Ectodermal cell (in vitro differentiated cells): Measurements from ENCODE around the gene RAB11FIP3.

Experiments used
- H3K27ac ChIP-seq: 2 replicates; pipeline ENCODE4 v1.7.0; 2013; ENCODE audit warnings: mild to moderate bottlenecking, low read depth, low read length; ENCODE audit not compliant: insufficient read depth, poor library complexity, severe bottlenecking
- H3K27me3 ChIP-seq: 2 replicates; pipeline ENCODE4 v1.7.0; 2013; ENCODE audit warnings: mild to moderate bottlenecking, low read length; ENCODE audit not compliant: insufficient read depth, control insufficient read depth, poor library complexity, severe bottlenecking
- H3K36me3 ChIP-seq: one replicate; pipeline ENCODE4 v1.7.0; 2013; ENCODE audit warnings: low read length; ENCODE audit not compliant: control insufficient read depth, insufficient read depth
- H3K4me1 ChIP-seq: one replicate; pipeline ENCODE4 v1.7.0; 2013; ENCODE audit warnings: low read length; ENCODE audit not compliant: control insufficient read depth, insufficient read depth
- H3K4me3 ChIP-seq: 2 replicates; pipeline ENCODE4 v1.7.0; 2013; ENCODE audit warnings: low read depth, low read length, control low read depth; ENCODE audit not compliant: insufficient read depth
- H3K9me3 ChIP-seq: 2 replicates; pipeline ENCODE4 v1.7.0; 2013; ENCODE audit warnings: mild to moderate bottlenecking, low read length, moderate library complexity; ENCODE audit not compliant: control insufficient read depth
- WGBS, 2 experiments: methylation state at CpG; one replicate each; pipeline ENCODE4 v1.1.7; 2013; ENCODE audit warnings: missing lambda C conversion rate in 2 of 2; 5-methylcytosine and 5-hydroxymethylcytosine counted together

Gene RAB11FIP3

GRCh38 chr16:450385-450784, 24.9 kb downstream of the RAB11FIP3 start:
- Histone ChIP-seq H3K4me3 (no peak overlapping the region), H3K36me3 (no peaks in the 10 kb centered on the region), H3K27ac (no peak overlapping the region), H3K4me1 (no peaks in the 10 kb centered on the region), H3K27me3 (no peaks in the 10 kb centered on the region), H3K9me3 (no peaks in the 10 kb centered on the region)
- WGBS, 2 experiments, result 83 to 89% methylated on average over 8 of the region's 8 CpGs

DNA sequence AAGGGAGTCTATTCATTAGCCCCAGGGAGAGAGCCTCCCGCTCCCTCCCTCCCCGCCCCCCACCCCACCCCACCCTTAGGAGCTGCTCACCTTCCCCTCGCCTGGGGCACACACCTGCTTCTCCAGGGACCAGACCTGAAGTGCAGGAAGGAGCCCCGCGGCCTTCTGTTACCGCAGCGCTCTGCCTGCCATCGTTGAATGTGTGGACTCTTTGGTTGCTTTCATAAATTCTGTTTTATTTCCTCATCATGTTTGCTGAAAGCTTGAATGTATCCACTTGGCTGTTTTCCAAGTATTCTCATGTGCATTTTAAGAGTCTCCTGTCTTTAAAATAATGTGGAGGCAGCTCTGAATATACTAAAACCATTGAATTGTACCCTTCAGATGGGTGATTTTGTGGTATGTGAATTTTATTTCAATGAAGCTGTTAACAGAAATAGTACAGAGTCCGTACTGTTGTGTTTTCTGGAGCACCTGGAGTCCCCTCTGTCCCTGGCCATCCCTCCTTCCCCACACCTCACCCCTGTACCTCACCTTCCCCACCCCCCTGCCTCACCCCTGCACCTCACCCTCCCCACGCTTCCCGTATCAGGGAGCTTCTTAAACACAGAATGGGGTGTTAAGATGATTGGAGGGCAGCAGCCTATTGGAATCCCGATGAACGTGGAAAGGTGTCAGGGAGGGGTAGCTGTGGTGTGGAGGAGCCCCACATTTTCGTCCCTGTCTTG, 25.5 kb downstream of the RAB11FIP3 start:
- no peaks in the 10 kb centered on the region for H3K27me3 ChIP-seq
- WGBS, 2 experiments, result 95% methylated on average over 12 of the region's 14 CpGs
- no peak overlapping the region for H3K4me3 ChIP-seq
- no peak overlapping the region for H3K27ac ChIP-seq
- no peaks in the 10 kb centered on the region for H3K9me3 ChIP-seq
- H3K36me3 ChIP-seq, result no peaks in the 10 kb centered on the region
- no peaks in the 10 kb centered on the region for H3K4me1 ChIP-seq

GRCh38 chr16:454397-454940, 29.0 kb downstream of the RAB11FIP3 start:
- H3K4me3 ChIP-seq, result no peak overlapping the region
- 90 to 96% methylated on average over 13 of the region's 13 CpGs for WGBS, 2 experiments
- no peaks in the 10 kb centered on the region for H3K4me1 ChIP-seq
- no peaks in the 10 kb centered on the region for H3K9me3 ChIP-seq
- no peaks in the 10 kb centered on the region for H3K36me3 ChIP-seq
- peak overlapping the region; percentile 36 for H3K27ac ChIP-seq
- H3K27me3 ChIP-seq, result no peaks in the 10 kb centered on the region

GRCh38 chr16:455453-455852, 30.0 kb downstream of the RAB11FIP3 start:
- WGBS, 2 experiments, result 93 to 96% methylated on average over 12 of the region's 12 CpGs
- Histone ChIP-seq H3K9me3 (no peaks in the 10 kb centered on the region), H3K36me3 (no peaks in the 10 kb centered on the region), H3K4me3 (no peak overlapping the region), H3K4me1 (no peaks in the 10 kb centered on the region), H3K27ac (no peak overlapping the region), H3K27me3 (no peaks in the 10 kb centered on the region)

GRCh38 chr16:456891-457483, 31.5 kb downstream of the RAB11FIP3 start:
- Histone ChIP-seq H3K36me3 (no peaks in the 10 kb centered on the region), H3K9me3 (no peaks in the 10 kb centered on the region), H3K27me3 (no peaks in the 10 kb centered on the region), H3K4me1 (no peaks in the 10 kb centered on the region), H3K4me3 (no peak overlapping the region), H3K27ac (no peak overlapping the region)
- WGBS, 2 experiments, result 81 to 87% methylated on average over 11 of the region's 11 CpGs

DNA sequence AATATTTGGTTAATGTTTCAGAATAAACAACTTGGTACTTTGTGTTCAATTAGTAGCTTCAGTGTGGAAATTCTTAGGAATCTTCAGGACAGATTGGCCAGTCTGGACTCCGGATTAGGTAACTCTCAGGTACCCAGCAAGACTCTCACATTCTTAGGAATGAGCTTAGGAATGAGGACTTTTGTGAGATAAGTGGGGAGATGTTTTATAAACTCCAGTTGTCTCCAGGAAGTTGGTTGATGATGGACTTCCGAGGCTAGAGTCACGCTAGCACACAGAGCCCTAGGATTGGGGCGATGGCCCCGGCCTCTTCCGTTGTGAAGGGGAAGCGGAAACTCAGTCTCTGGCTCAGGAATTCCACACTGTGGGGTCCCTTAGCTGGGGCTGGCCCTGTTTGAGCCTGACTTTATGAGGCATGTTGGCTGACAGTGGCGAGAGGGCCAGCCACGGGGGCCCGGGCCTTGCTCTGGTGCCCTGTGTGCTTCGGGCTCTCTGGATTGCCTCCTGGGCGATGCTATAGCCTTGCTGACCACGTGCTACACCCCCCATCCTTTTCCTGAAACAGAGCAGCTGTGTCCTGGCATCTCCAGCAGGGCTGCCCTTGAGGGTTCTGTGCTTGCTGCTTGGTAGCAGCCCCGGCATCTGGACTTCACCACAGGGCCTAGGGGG, 32.4 kb downstream of the RAB11FIP3 start:
- no peak overlapping the region for H3K27ac ChIP-seq

DNA sequence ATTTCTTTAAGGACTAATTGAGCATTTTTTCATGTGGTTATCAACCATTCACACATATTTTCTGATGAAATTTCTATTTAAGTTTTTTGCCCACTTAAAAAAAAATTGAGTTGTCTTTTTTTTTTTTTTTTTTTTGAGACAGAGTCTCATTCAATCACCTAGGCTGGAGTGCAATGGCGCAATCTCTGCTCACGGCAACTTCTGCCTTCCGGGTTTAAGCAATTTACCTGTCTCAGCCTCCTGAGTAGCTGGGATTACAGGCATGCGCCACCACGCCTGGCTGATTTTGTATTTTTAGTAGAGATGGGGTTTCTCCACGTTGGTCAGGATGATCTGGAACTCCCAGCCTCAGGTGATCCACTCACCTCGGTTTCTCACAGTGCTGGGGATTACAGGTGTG, 34.3 kb downstream of the RAB11FIP3 start:
- 91 to 94% methylated on average over 7 of the region's 7 CpGs for WGBS, 2 experiments

More for the DNA sequence above, 32.4 kb downstream of the RAB11FIP3 start:
- Histone ChIP-seq H3K4me1 (no peaks in the 10 kb centered on the region), H3K27me3 (no peaks in the 10 kb centered on the region), H3K4me3 (no peak overlapping the region), H3K9me3 (no peaks in the 10 kb centered on the region), H3K36me3 (peaks cover 3% of the 10 kb centered on the region)
- 90 to 93% methylated on average over 14 of the region's 14 CpGs for WGBS, 2 experiments

DNA sequence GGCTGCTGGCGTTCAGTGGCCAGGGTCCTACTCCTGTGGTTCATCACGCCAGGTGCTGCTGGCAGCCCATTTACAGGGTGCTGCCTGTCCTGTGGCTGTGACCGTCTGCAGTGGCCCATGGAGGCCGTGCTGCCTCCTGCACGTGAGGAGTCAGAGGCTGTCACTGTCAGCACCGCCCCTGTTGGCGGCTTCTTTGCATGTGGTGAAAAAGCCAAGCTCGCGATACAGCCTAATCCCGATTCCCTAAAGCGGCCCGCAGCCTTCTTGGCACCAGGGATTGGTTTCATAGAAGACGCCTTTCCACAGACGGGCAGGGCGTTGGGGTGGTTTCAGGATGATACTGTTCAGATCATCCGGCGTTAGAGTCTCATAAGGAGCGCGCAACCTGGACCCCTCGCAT, 35.3 kb downstream of the RAB11FIP3 start:
- Histone ChIP-seq H3K27me3 (no peaks in the 10 kb centered on the region), H3K4me3 (no peak overlapping the region), H3K4me1 (no peaks in the 10 kb centered on the region), H3K36me3 (peaks cover 3% of the 10 kb centered on the region), H3K9me3 (no peaks in the 10 kb centered on the region), H3K27ac (no peak overlapping the region)
- 79 to 85% methylated on average over 20 of the region's 20 CpGs for WGBS, 2 experiments

More for the DNA sequence above, 34.3 kb downstream of the RAB11FIP3 start:
- no peaks in the 10 kb centered on the region for H3K27me3 ChIP-seq
- no peak overlapping the region for H3K4me3 ChIP-seq
- H3K36me3 ChIP-seq, result peaks cover 3% of the 10 kb centered on the region
- H3K9me3 ChIP-seq, result no peaks in the 10 kb centered on the region
- no peak overlapping the region for H3K27ac ChIP-seq
- H3K4me1 ChIP-seq, result no peaks in the 10 kb centered on the region

GRCh38 chr16:463071-463470, 37.6 kb downstream of the RAB11FIP3 start:
- Histone ChIP-seq H3K27ac (no peak overlapping the region), H3K4me1 (peaks cover 5% of the 10 kb centered on the region), H3K27me3 (no peaks in the 10 kb centered on the region), H3K9me3 (no peaks in the 10 kb centered on the region), H3K36me3 (peaks cover 3% of the 10 kb centered on the region), H3K4me3 (no peak overlapping the region)
- WGBS, 2 experiments, result 91 to 95% methylated on average over 11 of the region's 11 CpGs

GRCh38 chr16:466651-467050, 41.2 kb downstream of the RAB11FIP3 start:
- Histone ChIP-seq H3K9me3 (no peaks in the 10 kb centered on the region), H3K27me3 (no peaks in the 10 kb centered on the region), H3K27ac (peak overlapping the region; percentile 26), H3K4me3 (no peak overlapping the region), H3K36me3 (peaks cover 3% of the 10 kb centered on the region), H3K4me1 (peaks cover 19% of the 10 kb centered on the region)
- WGBS, 2 experiments, result 92% methylated on average over 13 of the region's 13 CpGs
